Prostate gland (tissue), 2 donors: ENCODE data around the gene ANKMY2. TPM values are rescaled to one million over a fixed set of nuclear protein-coding genes. Genes with fewer than 3 reads are reported as not detected.

Experiments
- DNase-seq: peaks from one replicate; pipeline ENCODE4 v3.0.0-alpha.2; 2019; ENCODE audit warnings: low spot score
- H3K27ac ChIP-seq, 2 donors: fragments of 200-600 bp; sonication (generic); 2 replicates each; pipeline ENCODE4 v1.5.1; 2017 to 2019
- H3K27me3 ChIP-seq: fragments of 200-600 bp; sonication (generic); replicated peaks from 2 replicates; pipeline ENCODE4 v1.5.1; 2019; ENCODE audit not compliant: insufficient read depth
- H3K36me3 ChIP-seq, 2 donors: fragments of 200-600 bp; sonication (generic); 1 replicate in 1 of 2; 2 replicates in 1 of 2; pipeline versions ENCODE4 v1.5.1 to v1.8.1; 2017 to 2019
- H3K4me1 ChIP-seq: fragments of 200-600 bp; sonication (generic); replicated peaks from 2 replicates; pipeline ENCODE4 v1.5.1; 2019
- H3K4me3 ChIP-seq, 2 donors: fragments of 200-600 bp; sonication (generic); 2 replicates each; pipeline ENCODE4 v1.5.1; 2017 to 2019
- H3K9me3 ChIP-seq: fragments of 200-600 bp; sonication (generic); 2 replicates; pipeline ENCODE4 v1.5.1; 2017
- POLR2A ChIP-seq: fragments of 450-650 bp; IDR thresholded peaks from one replicate; pipeline ENCODE4 v1.6.1; 2016; ENCODE audit warnings: antibody characterized with exemption, mild to moderate bottlenecking
- POLR2AphosphoS5 ChIP-seq: sonication (generic); formaldehyde crosslinking; IDR thresholded peaks from one replicate; pipeline ENCODE4 v1.6.1; 2017; ENCODE audit warnings: antibody characterized with exemption
- WGBS: methylation state at CpG from one replicate; pipeline ENCODE4 v1.1.5; 2018; 5-methylcytosine and 5-hydroxymethylcytosine counted together
- intact Hi-C: fragments of 100-400 bp; cut with DNase I; formaldehyde crosslinking; loops from one replicate; pipeline ENCODE4 v1.14.2; 2022
- total RNA-seq, 2 donors: library from RNA; depleted of rRNA; stranded (reverse); fragments of >200 nt; gene quantifications; one replicate each; pipeline ENCODE4 v1.1.0, GENCODE V29; 2016
- TF ChIP-seq, protein P1 (sequence below), 4 experiments: fragments of 200-600 bp in 2 of 4; fragments of 450-650 bp in 2 of 4; sonication (generic) in 2 of 4; IDR thresholded peaks; 1 replicate in 3 of 4; 2 replicates in 1 of 4; pipeline ENCODE4 v1.5.1; 2016 to 2019; ENCODE audit warnings: antibody characterized with exemption in 4 of 4, mild to moderate bottlenecking in 2 of 4, moderate library complexity in 2 of 4

The ANKMY2 gene
- total RNA-seq, 2 donors from 2014 or later: 15.5 to 16.4 TPM

DNA sequence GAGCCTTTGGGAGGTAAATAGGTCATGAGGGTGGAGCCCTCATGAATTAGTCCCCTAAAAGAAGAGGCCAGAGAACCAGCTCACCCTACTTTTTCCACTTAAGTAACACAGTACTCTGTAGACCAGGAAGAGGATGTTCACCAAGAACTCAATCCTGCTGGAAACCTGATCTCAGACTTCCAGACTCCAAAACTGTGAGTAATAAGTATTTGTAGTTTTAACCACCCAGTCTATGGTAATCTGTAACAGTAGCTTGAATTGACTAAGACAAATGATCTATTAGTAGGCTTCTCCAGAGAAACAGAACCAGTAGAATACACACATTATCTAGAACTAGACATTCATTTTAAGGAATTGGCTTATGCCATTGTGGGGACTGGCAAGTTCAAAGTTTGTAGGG is 51.5 kb downstream of the ANKMY2 start:
- H3K4me3 ChIP-seq: no peak overlapping the region
- no peaks in the 10 kb centered on the region for H3K27me3 ChIP-seq
- no peaks in the 10 kb centered on the region for H3K36me3 ChIP-seq
- intact Hi-C loops: no loop called here
- H3K4me1 ChIP-seq: no peaks in the 10 kb centered on the region
- H3K27ac ChIP-seq: no peak overlapping the region
- no peaks in the 10 kb centered on the region for H3K9me3 ChIP-seq
- TF ChIP-seq POLR2AphosphoS5 (no peak), POLR2A (no peak)
- TF ChIP-seq, protein P1, sequence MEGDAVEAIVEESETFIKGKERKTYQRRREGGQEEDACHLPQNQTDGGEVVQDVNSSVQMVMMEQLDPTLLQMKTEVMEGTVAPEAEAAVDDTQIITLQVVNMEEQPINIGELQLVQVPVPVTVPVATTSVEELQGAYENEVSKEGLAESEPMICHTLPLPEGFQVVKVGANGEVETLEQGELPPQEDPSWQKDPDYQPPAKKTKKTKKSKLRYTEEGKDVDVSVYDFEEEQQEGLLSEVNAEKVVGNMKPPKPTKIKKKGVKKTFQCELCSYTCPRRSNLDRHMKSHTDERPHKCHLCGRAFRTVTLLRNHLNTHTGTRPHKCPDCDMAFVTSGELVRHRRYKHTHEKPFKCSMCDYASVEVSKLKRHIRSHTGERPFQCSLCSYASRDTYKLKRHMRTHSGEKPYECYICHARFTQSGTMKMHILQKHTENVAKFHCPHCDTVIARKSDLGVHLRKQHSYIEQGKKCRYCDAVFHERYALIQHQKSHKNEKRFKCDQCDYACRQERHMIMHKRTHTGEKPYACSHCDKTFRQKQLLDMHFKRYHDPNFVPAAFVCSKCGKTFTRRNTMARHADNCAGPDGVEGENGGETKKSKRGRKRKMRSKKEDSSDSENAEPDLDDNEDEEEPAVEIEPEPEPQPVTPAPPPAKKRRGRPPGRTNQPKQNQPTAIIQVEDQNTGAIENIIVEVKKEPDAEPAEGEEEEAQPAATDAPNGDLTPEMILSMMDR (IDR thresholded peaks at IDR 0.05): no peak
- no peak for DNase-seq

DNA sequence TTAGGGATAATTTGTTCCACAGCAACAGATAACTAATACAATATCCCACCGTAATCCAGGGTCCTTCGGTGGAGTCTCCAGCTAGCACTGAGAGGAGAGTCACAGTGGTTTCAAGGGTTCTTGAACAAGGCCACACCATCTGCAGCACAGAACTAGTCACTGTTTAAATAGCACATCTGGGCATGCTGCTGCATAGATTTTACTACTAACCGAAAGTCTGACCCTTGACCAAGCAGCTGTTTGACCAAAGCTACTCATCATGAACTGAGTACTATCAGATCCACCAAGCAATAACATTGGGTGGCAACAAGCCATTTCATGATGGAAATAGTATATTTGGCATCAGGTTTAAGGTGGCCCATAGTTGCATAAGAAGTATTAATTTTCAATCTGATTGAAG is 53.2 kb downstream of the ANKMY2 start:
- H3K4me1 ChIP-seq: no peaks in the 10 kb centered on the region
- no peaks in the 10 kb centered on the region for H3K9me3 ChIP-seq
- DNase-seq: no peak
- no peak for TF ChIP-seq POLR2A
- no peak for TF ChIP-seq POLR2AphosphoS5
- TF ChIP-seq, protein P1 (IDR thresholded peaks at IDR 0.05): no peak
- H3K4me3 ChIP-seq: no peak overlapping the region
- no peaks in the 10 kb centered on the region for H3K36me3 ChIP-seq
- no peak overlapping the region for H3K27ac ChIP-seq
- H3K27me3 ChIP-seq: no peaks in the 10 kb centered on the region
- WGBS: 96% methylated on average over 3 of the region's 3 CpGs
- intact Hi-C loops: no loop called here

DNA sequence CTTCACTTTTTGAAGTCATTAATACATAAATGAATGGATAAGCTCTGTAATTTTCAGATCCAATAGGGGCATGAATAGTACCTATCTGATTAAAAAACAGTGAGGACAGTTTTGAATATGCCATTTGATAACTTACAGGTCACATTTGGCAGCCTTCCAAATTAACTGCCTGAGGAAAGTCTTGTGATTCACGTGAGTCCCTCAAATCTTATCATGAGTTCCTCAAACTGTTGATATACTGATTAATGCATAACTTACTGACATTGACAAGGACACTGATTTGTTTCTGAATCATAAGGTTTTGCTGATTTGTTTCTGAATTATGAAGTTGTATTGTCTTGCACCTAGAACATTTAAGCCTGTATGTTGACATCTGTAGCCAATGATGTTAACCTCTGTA is 55.1 kb downstream of the ANKMY2 start:
- Histone ChIP-seq H3K4me3 (no peak overlapping the region), H3K9me3 (no peaks in the 10 kb centered on the region), H3K27ac (no peak overlapping the region), H3K4me1 (no peaks in the 10 kb centered on the region), H3K27me3 (no peaks in the 10 kb centered on the region), H3K36me3 (no peaks in the 10 kb centered on the region)
- WGBS: 38% methylated on average over 1 of the region's 1 CpG
- TF ChIP-seq POLR2AphosphoS5 (no peak), POLR2A (no peak)
- TF ChIP-seq, protein P1 (IDR thresholded peaks at IDR 0.05): no peak
- intact Hi-C loops: no loop called here
- no peak for DNase-seq

DNA sequence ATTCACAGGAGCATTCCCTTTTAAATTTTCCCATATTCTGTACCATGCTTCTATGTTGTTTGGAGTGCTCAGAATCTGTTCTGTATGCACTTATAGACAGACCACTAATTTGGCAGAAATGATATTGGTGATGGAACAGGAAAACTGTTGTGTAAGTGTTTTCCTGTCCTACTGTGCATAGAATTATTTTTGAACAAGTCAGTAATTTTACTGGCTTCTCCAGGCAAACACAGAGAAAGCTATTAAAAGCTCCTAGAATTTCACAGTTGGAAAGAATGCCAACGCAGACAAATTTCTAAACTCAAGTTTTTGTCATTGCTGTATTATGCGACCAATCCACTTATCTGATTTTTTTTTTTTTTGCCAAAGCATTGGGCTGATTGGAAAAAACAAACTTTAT is 55.7 kb downstream of the ANKMY2 start:
- no peak for DNase-seq
- TF ChIP-seq, protein P1 (IDR thresholded peaks at IDR 0.05): no peak
- no peak for TF ChIP-seq POLR2A
- no peak for TF ChIP-seq POLR2AphosphoS5
- no peaks in the 10 kb centered on the region for H3K27me3 ChIP-seq
- no peaks in the 10 kb centered on the region for H3K36me3 ChIP-seq
- WGBS: 32% methylated on average over 2 of the region's 2 CpGs
- no peaks in the 10 kb centered on the region for H3K9me3 ChIP-seq
- H3K27ac ChIP-seq: no peak overlapping the region
- no peak overlapping the region for H3K4me3 ChIP-seq
- intact Hi-C loops: no loop called here
- H3K4me1 ChIP-seq: no peaks in the 10 kb centered on the region

DNA sequence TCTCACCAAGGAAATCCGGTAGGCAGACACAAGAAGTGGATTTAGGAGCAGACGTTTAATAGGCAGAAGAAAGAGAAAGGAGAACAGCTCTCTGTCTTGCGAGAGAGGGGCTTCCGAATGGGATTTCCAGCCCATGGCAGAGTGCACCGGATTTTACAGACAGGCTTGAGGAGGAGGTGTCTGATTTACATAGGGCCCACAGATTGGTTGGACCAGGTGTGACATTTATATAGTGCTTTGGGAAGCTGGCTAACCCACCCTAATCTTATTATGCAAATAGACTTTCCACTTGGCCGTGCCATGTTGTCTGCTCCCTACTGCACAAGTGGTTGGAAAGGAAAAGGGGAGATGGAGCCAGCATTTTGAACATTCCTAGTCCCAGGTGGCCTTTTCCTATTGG is 57.8 kb downstream of the ANKMY2 start:
- TF ChIP-seq POLR2AphosphoS5: no peak
- TF ChIP-seq, protein P1 (IDR thresholded peaks at IDR 0.05): no peak
- no peak for TF ChIP-seq POLR2A
- intact Hi-C loops: no loop called here
- Histone ChIP-seq H3K27ac (no peak overlapping the region), H3K27me3 (no peaks in the 10 kb centered on the region), H3K4me1 (no peaks in the 10 kb centered on the region), H3K9me3 (no peaks in the 10 kb centered on the region), H3K4me3 (no peak overlapping the region), H3K36me3 (no peaks in the 10 kb centered on the region)
- DNase-seq: no peak
- WGBS: 21% methylated on average over 6 of the region's 6 CpGs
